ENCODE measurements around the gene RASA2. TPM values are rescaled to one million over a fixed set of nuclear protein-coding genes. Genes with fewer than 3 reads are reported as not detected.

Gene RASA2
- total RNA-seq, 4 donors from 2014 or later, result 12.0 to 45.5 (median 23.3) TPM

DNA sequence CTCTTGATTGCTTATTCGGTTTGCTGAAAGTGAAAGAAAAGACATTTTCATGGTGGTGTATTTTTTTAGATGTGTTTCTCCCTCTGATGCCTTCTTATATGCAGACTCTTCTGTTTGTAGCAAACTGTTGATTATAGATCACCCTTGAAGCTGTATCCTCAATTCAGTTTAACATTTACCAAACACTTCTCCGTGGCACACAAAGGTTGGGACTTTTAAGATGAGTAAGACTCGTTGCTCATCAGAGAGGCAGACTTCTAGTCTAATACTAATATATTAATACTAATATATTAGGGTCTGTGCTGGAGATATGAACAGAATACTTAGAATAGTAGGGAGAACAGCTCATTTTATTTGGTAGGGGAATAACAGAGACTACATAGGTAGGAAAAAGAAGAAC is 32.8 kb downstream of the RASA2 start:
- intact Hi-C loops (cut with DNase I), result no loop called here
- Histone ChIP-seq H3K4me3 (replicated peaks in 1 of 3) (no peak overlapping the region), H3K27me3 (no peaks in the 10 kb centered on the region), H3K9me3 (no peaks in the 10 kb centered on the region), H3K27ac (no peak overlapping the region), H3K36me3 (peaks cover 9 to 13% of the 10 kb centered on the region in 2 donors), H3K4me1 (no peaks in the 10 kb centered on the region)
- TF ChIP-seq, protein P1, sequence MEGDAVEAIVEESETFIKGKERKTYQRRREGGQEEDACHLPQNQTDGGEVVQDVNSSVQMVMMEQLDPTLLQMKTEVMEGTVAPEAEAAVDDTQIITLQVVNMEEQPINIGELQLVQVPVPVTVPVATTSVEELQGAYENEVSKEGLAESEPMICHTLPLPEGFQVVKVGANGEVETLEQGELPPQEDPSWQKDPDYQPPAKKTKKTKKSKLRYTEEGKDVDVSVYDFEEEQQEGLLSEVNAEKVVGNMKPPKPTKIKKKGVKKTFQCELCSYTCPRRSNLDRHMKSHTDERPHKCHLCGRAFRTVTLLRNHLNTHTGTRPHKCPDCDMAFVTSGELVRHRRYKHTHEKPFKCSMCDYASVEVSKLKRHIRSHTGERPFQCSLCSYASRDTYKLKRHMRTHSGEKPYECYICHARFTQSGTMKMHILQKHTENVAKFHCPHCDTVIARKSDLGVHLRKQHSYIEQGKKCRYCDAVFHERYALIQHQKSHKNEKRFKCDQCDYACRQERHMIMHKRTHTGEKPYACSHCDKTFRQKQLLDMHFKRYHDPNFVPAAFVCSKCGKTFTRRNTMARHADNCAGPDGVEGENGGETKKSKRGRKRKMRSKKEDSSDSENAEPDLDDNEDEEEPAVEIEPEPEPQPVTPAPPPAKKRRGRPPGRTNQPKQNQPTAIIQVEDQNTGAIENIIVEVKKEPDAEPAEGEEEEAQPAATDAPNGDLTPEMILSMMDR (IDR thresholded peaks at IDR 0.05), result no peak
- no peak for TF ChIP-seq POLR2A (IDR thresholded peaks at IDR 0.05)
- DNase-seq, result no peak
- 85 to 94% methylated on average over 3 of the region's 3 CpGs for WGBS, 2 donors

DNA sequence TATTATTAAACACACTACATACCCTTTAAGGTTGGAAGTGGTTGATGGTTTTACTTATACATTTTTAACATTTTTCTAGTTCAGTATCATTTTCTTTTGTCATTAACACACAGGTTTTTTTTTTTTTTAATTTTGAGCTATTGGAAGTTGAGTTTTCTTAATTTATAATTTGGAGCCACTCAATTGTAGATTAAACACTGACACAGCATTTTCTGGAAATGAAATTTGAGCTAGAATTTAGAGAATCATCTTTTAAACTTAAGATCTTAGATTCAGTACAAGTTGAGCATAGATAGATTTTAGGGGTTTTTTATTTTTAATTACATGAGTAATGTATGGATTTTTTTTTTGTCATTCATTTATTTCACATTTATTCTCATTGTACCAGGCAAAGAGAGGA is 35.0 kb downstream of the RASA2 start:
- intact Hi-C loops (cut with DNase I), result no loop called here
- H3K36me3 ChIP-seq, result peaks cover 8 to 11% of the 10 kb centered on the region in 2 donors

DNA sequence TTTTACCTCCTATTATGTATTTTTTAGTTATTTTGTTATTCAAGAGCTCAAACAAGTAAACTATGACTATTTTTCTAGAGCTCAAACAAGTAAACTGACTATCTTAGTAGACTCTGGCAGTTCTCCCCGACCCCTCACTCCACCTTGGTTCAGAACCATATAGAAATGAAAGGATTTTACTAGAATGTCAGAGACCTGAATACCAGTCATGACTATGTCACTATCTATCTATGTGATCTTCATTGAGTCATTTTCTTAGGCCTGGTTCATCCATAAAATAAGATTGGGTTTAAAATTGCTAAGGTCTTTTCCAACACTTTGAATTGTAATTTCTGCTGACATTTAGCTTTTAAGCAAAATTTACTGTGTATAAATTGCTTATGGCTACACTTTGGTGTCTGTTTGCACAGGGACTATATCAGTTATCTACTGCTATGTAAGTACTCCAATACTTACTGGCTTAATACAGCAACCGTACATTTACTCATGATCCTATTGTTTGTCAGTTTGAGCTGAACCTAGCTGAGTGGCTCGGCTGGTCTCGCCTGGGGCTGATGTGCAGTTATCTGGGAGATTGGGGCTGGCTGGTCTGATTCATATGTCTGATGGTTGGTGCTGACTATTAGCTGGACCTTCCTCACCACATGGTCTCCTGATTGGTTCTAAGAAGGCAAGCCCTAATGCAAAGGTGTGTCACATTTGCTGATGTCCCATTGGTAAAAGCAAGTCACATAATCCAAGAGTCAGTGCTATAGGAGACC is 37.0 kb downstream of the RASA2 start:
- H3K4me3 ChIP-seq (replicated peaks in 1 of 3), result no peak overlapping the region
- DNase-seq, result no peak
- WGBS, 2 donors, result 97 to 100% methylated on average over 4 of the region's 4 CpGs
- intact Hi-C loops (cut with DNase I), result no loop called here
- H3K9me3 ChIP-seq, result no peaks in the 10 kb centered on the region
- no peak for TF ChIP-seq POLR2A (IDR thresholded peaks at IDR 0.05)
- TF ChIP-seq, protein P1 (IDR thresholded peaks at IDR 0.05), result no peak
- H3K36me3 ChIP-seq, result no peaks in the 10 kb centered on the region
- H3K27ac ChIP-seq, result no peak overlapping the region
- H3K27me3 ChIP-seq, result no peaks in the 10 kb centered on the region
- peaks cover 0 to 1% of the 10 kb centered on the region in 2 donors for H3K4me1 ChIP-seq

More for the DNA sequence above, 35.0 kb downstream of the RASA2 start:
- Histone ChIP-seq H3K27me3 (no peaks in the 10 kb centered on the region), H3K4me3 (replicated peaks in 1 of 3) (no peak overlapping the region), H3K27ac (no peak overlapping the region), H3K9me3 (no peaks in the 10 kb centered on the region), H3K4me1 (no peaks in the 10 kb centered on the region)
- no peak for DNase-seq
- TF ChIP-seq POLR2A (IDR thresholded peaks at IDR 0.05), result no peak
- TF ChIP-seq, protein P1 (IDR thresholded peaks at IDR 0.05), result no peak

DNA sequence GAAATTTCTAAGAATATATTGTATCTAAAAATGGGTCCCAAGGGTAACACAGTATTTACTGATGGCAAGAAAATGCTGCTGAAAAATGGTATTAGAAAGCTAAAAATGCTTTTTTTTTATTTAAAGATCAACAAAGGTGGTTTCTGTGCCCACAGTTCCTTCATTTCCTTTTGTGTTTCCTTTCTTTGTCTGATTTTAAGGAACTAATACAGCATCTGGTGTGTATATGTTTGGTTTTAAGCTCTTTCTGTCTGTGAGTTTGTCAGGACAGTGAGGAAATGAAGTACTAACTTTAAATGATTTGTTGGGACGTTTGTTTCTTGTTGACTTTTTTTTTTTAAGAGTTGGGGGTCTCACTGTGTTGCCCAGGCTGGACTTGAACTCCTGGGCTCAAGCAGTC is 38.2 kb downstream of the RASA2 start:
- Histone ChIP-seq H3K27ac (no peak overlapping the region), H3K36me3 (no peaks in the 10 kb centered on the region), H3K4me3 (replicated peaks in 1 of 3) (no peak overlapping the region), H3K9me3 (no peaks in the 10 kb centered on the region), H3K27me3 (no peaks in the 10 kb centered on the region), H3K4me1 (peaks cover 4% of the 10 kb centered on the region in 2 donors)
- no peak for TF ChIP-seq POLR2A (IDR thresholded peaks at IDR 0.05)
- TF ChIP-seq, protein P1 (IDR thresholded peaks at IDR 0.05), result no peak
- intact Hi-C loops (cut with DNase I), result no loop called here
- DNase-seq, result no peak
- 57 to 64% methylated on average over 1 of the region's 1 CpG for WGBS, 2 donors

DNA sequence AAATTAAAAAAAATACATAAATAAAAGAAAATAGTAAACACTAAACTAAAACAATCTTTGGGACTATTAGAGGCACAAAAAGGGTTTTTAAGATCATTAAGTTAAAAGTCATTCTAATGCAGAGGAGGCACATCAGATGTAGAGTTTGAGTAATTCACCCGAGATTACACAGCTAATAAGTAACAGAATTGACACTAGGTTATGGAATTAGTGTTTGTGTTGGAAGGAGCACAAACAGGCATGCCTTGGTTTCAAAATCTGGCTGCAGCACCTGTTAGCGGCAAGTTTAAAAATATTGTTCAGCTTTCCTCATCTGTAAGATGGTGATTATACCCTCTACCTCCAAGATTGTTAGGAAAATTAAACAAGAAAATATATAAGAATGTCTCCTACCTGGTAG is 39.0 kb downstream of the RASA2 start:
- Histone ChIP-seq H3K9me3 (no peaks in the 10 kb centered on the region), H3K36me3 (no peaks in the 10 kb centered on the region), H3K27me3 (no peaks in the 10 kb centered on the region), H3K27ac (no peak overlapping the region), H3K4me3 (replicated peaks in 1 of 3) (no peak overlapping the region), H3K4me1 (peaks cover 4 to 6% of the 10 kb centered on the region in 2 donors)
- DNase-seq, result no peak
- 91 to 93% methylated on average over 2 of the region's 2 CpGs for WGBS, 2 donors
- no peak for TF ChIP-seq POLR2A (IDR thresholded peaks at IDR 0.05)
- TF ChIP-seq, protein P1 (IDR thresholded peaks at IDR 0.05), result no peak
- intact Hi-C loops (cut with DNase I), result no loop called here
